H9 (cell line): ENCODE data around the gene NEK6. TPM values are rescaled to one million over a fixed set of nuclear protein-coding genes. Genes with fewer than 3 reads are reported as not detected.
"Not testable (repeated sequence)": the region's sequence is repeated elsewhere in the genome, so short reads cannot be mapped to it uniquely, and the experiment has no call there.

Source experiments
- DNase-seq: peaks from one replicate; pipeline ENCODE4 v3.0.0-alpha.2; 2017
- H2AFZ ChIP-seq: one replicate; pipeline ENCODE4 v1.6.1; 2013; ENCODE audit warnings: mild to moderate bottlenecking, low read length, control low read depth, moderate library complexity
- H2AK5ac ChIP-seq: 2 replicates; pipeline ENCODE4 v1.6.1; 2013; ENCODE audit warnings: low read length, control low read depth, mixed read lengths; ENCODE audit not compliant: insufficient read length
- H2BK120ac ChIP-seq: one replicate; pipeline ENCODE4 v1.6.1; 2013; ENCODE audit warnings: low read depth, mild to moderate bottlenecking, low read length, control low read depth, inconsistent platforms; ENCODE audit not compliant: poor library complexity, severe bottlenecking
- H2BK12ac ChIP-seq: 2 replicates; pipeline ENCODE4 v1.6.1; 2013; ENCODE audit warnings: low read length, control low read depth, mixed read lengths, low read depth; ENCODE audit not compliant: insufficient read length
- H2BK15ac ChIP-seq: 2 replicates; pipeline ENCODE4 v1.6.1; 2013; ENCODE audit warnings: low read depth, low read length, control low read depth
- H2BK20ac ChIP-seq: one replicate; pipeline ENCODE4 v1.6.1; 2013; ENCODE audit warnings: low read depth, mild to moderate bottlenecking, low read length, control low read depth, inconsistent platforms; ENCODE audit not compliant: poor library complexity, severe bottlenecking
- H2BK5ac ChIP-seq: 2 replicates; pipeline ENCODE4 v1.6.1; 2013; ENCODE audit warnings: low read length, control low read depth, mixed read lengths; ENCODE audit not compliant: insufficient read length
- H3K14ac ChIP-seq: 2 replicates; pipeline ENCODE4 v1.6.1; 2013; ENCODE audit warnings: low read length, control low read depth; ENCODE audit not compliant: insufficient read depth
- H3K18ac ChIP-seq: 2 replicates; pipeline ENCODE4 v1.6.1; 2013; ENCODE audit warnings: low read depth, mild to moderate bottlenecking, mixed read lengths, low read length, control low read depth; ENCODE audit not compliant: insufficient read length
- H3K23ac ChIP-seq: 2 replicates; pipeline ENCODE4 v1.6.1; 2013; ENCODE audit warnings: low read length, control low read depth, mixed read lengths, low read depth; ENCODE audit not compliant: insufficient read length
- H3K23me2 ChIP-seq: 2 replicates; pipeline ENCODE4 v1.6.1; 2013; ENCODE audit warnings: low read depth, mild to moderate bottlenecking, mixed read lengths, low read length, control low read depth; ENCODE audit not compliant: insufficient read length, poor library complexity, severe bottlenecking
- H3K27ac ChIP-seq: 2 replicates; pipeline ENCODE4 v1.5.1; 2013; ENCODE audit warnings: low read length, control low read depth, mixed read lengths, low read depth; ENCODE audit not compliant: insufficient read length
- H3K27me3 ChIP-seq: 2 replicates; pipeline ENCODE4 v1.6.1; 2013; ENCODE audit warnings: low read length, control low read depth, inconsistent platforms; ENCODE audit not compliant: insufficient read depth
- H3K4ac ChIP-seq: 2 replicates; pipeline ENCODE4 v1.6.1; 2013; ENCODE audit warnings: low read depth, mild to moderate bottlenecking, control low read depth, inconsistent platforms, low read length, moderate library complexity
- H3K4me1 ChIP-seq: 2 replicates; pipeline ENCODE4 v1.6.1; 2013; ENCODE audit warnings: low read length, control low read depth, inconsistent platforms; ENCODE audit not compliant: insufficient read depth
- H3K4me2 ChIP-seq: 2 replicates; pipeline ENCODE4 v1.6.1; 2013; ENCODE audit warnings: low read length, control low read depth, mixed read lengths; ENCODE audit not compliant: insufficient read length, insufficient read depth
- H3K56ac ChIP-seq: 2 replicates; pipeline ENCODE4 v1.6.1; 2013; ENCODE audit warnings: low read depth, mild to moderate bottlenecking, mixed read lengths, low read length, control low read depth; ENCODE audit not compliant: insufficient read length
- H3K79me1 ChIP-seq: 2 replicates; pipeline ENCODE4 v1.6.1; 2013; ENCODE audit warnings: low read depth, mild to moderate bottlenecking, moderate library complexity, low read length, control low read depth, inconsistent platforms; ENCODE audit not compliant: insufficient read depth, poor library complexity, severe bottlenecking
- H3K79me2 ChIP-seq: 2 replicates; pipeline ENCODE4 v1.6.1; 2013; ENCODE audit warnings: low read length, control low read depth, inconsistent platforms; ENCODE audit not compliant: insufficient read depth
- H3K9ac ChIP-seq: 2 replicates; pipeline ENCODE4 v1.6.1; 2013; ENCODE audit warnings: low read length, control low read depth, mixed read lengths; ENCODE audit not compliant: insufficient read length; ENCODE audit errors: extremely low read depth
- H3K9me3 ChIP-seq: one replicate; pipeline ENCODE4 v1.6.1; 2013; ENCODE audit warnings: low read depth, low read length, inconsistent platforms; ENCODE audit not compliant: control insufficient read depth
- H3T11ph ChIP-seq: one replicate; pipeline ENCODE4 v1.6.1; 2013; ENCODE audit warnings: mild to moderate bottlenecking, low read length, control low read depth, inconsistent platforms
- H4K20me1 ChIP-seq: one replicate; pipeline ENCODE4 v1.6.1; 2013; ENCODE audit not compliant: control insufficient read depth, insufficient read length, insufficient read depth
- H4K5ac ChIP-seq: 2 replicates; pipeline ENCODE4 v1.6.1; 2013; ENCODE audit warnings: low read depth, mild to moderate bottlenecking, mixed read lengths, low read length, control low read depth; ENCODE audit not compliant: insufficient read length
- H4K8ac ChIP-seq: replicated peaks from 2 replicates; pipeline ENCODE4 v1.6.1; 2013; ENCODE audit warnings: low read length, control low read depth, mixed read lengths, low read depth; ENCODE audit not compliant: insufficient read length
- H4K91ac ChIP-seq: 2 replicates; pipeline ENCODE4 v1.6.1; 2013; ENCODE audit warnings: low read depth, mild to moderate bottlenecking, moderate library complexity, mixed read lengths, low read length, control low read depth; ENCODE audit not compliant: insufficient read length
- H3K27ac Mint-ChIP-seq, 3 experiments: 2 replicates in 2 of 3; 3 replicates in 1 of 3; pipeline ENCODE4 v1.8.0; 2020 to 2021; ENCODE audit warnings: mixed read lengths in 3 of 3, mild to moderate bottlenecking in 1 of 3, moderate library complexity in 1 of 3
- H3K27me3 Mint-ChIP-seq: 2 replicates; pipeline ENCODE4 v1.8.0; 2021; ENCODE audit warnings: low read depth, mild to moderate bottlenecking, moderate library complexity, mixed read lengths
- H3K36me3 Mint-ChIP-seq, 3 experiments: 2 replicates in 2 of 3; 3 replicates in 1 of 3; pipeline ENCODE4 v1.8.0; 2020 to 2021; ENCODE audit warnings: low read depth in 3 of 3, mixed read lengths in 3 of 3; ENCODE audit not compliant: insufficient read depth in 1 of 3
- H3K4me1 Mint-ChIP-seq, 2 experiments: 2 replicates each; pipeline ENCODE4 v1.8.0; 2020; ENCODE audit warnings: mixed read lengths in 2 of 2
- H3K4me3 Mint-ChIP-seq, 2 experiments: 2 replicates in 1 of 2; 3 replicates in 1 of 2; pipeline ENCODE4 v1.8.0; 2020 to 2021; ENCODE audit warnings: mild to moderate bottlenecking in 2 of 2, mixed read lengths in 2 of 2, moderate library complexity in 1 of 2
- H3K9me3 Mint-ChIP-seq, 2 experiments: 2 replicates in 1 of 2; 3 replicates in 1 of 2; pipeline ENCODE4 v1.8.0; 2020; ENCODE audit warnings: mild to moderate bottlenecking in 2 of 2, mixed read lengths in 2 of 2, moderate library complexity in 1 of 2
- CTCF ChIP-seq: fragments of 200-600 bp; sonication (generic); conservative IDR thresholded peaks from 3 replicates; pipeline ENCODE4 v1.8.0; 2021; ENCODE audit warnings: antibody characterized with exemption, mild to moderate bottlenecking
- WGBS: extraction: QIAGEN DNeasy Blood & Tissue Kit; methylation state at CpG from one replicate; pipeline ENCODE4 v1.1.7; 2013; ENCODE audit warnings: missing lambda C conversion rate, low lambda C conversion rate, mixed read lengths; ENCODE audit not compliant: insufficient read length; ENCODE audit errors: extremely low coverage; 5-methylcytosine and 5-hydroxymethylcytosine counted together
- total RNA-seq: library from RNA; stranded (reverse); gene quantifications from 2 replicates; pipeline ENCODE4 v1.2.1, GENCODE V29; 2021

NEK6 gene
- total RNA-seq, 1 experiment from 2014 or later = 14.3 TPM

- H3T11ph ChIP-seq = no peak overlapping the region
- no peak overlapping the region for H2BK15ac ChIP-seq
- WGBS = no CpG with 5 or more reads among the region's 16 CpGs
- H3K27ac Mint-ChIP-seq = no peak overlapping the region
- H4K20me1 ChIP-seq = no peaks in the 10 kb centered on the region
- H4K5ac ChIP-seq = no peak overlapping the region
- H2AK5ac ChIP-seq = no peak overlapping the region
- H3K4me1 ChIP-seq = no peaks in the 10 kb centered on the region; the same call in 1 of the 2 replicates
- H2BK20ac ChIP-seq = no peak overlapping the region
- no peak overlapping the region for H4K8ac ChIP-seq
- no peak overlapping the region for H3K9ac ChIP-seq
- H3K4me2 ChIP-seq = no peak overlapping the region
- no peak overlapping the region for H2AFZ ChIP-seq
- no peaks in the 10 kb centered on the region; the same call in 1 of the 2 replicates for H3K27me3 Mint-ChIP-seq
- TF ChIP-seq CTCF = 0 out of 3 replicates have a peak, but pooled peaks have one; percentile 14
- H3K18ac ChIP-seq = no peak overlapping the region
- no peak overlapping the region for H3K27ac ChIP-seq
- no peak overlapping the region for H4K91ac ChIP-seq
- no peak overlapping the region for H2BK5ac ChIP-seq
- no peaks in the 10 kb centered on the region for H3K23me2 ChIP-seq
- no peak overlapping the region for H3K4me3 Mint-ChIP-seq
- no peak overlapping the region; the same call in 1 of the 2 replicates for H3K14ac ChIP-seq
- H3K36me3 Mint-ChIP-seq = no peaks in the 10 kb centered on the region
- H3K79me1 ChIP-seq = no peaks in the 10 kb centered on the region
- peaks cover 10 to 22% of the 10 kb centered on the region in 2 experiments for H3K4me1 Mint-ChIP-seq
- no peak overlapping the region for H2BK120ac ChIP-seq
- DNase-seq = no peak
- no peaks in the 10 kb centered on the region for H3K79me2 ChIP-seq
- H3K27me3 ChIP-seq = no peaks in the 10 kb centered on the region
- H3K56ac ChIP-seq = no peak overlapping the region
- H3K4ac ChIP-seq = no peak overlapping the region
- H2BK12ac ChIP-seq = no peak overlapping the region
- no peaks in the 10 kb centered on the region for H3K9me3 ChIP-seq
- H3K23ac ChIP-seq = no peak overlapping the region
- H3K9me3 Mint-ChIP-seq = peaks cover 0 to 4% of the 10 kb centered on the region in 2 experiments; a peak in 2 of 5 replicates
These were observed 6.0 kb upstream of the NEK6 start for GRCh38 chr9:124251605-124252378.

DNA sequence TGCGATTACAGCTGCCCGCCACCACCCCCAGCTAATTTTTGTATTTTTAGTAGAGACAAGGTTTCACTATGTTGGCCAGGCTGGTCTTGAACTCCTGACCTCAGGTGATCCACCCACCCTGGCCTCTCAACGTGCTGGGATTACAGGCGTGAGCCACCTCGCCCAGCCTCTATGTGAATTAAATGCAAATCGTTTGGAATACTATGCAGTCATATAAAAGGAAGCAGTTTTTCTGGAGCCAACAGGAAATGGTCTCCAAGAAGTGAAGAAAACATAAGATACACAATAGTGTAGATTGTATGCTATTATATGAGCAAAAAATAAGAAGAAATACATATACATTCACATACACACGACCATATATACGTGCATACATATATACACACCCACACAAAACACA, 4.9 kb upstream of the NEK6 start:
- not testable (repeated sequence) for H2BK120ac ChIP-seq, H2BK20ac ChIP-seq, H3K14ac ChIP-seq, H3K23ac ChIP-seq, H4K8ac ChIP-seq, H3K27me3 ChIP-seq, H3K79me2 ChIP-seq, DNase-seq, H3K4me3 Mint-ChIP-seq, H3K27ac Mint-ChIP-seq, H3K9me3 ChIP-seq, H2AK5ac ChIP-seq, H3T11ph ChIP-seq, H3K36me3 Mint-ChIP-seq, H3K4ac ChIP-seq, H2AFZ ChIP-seq, H3K56ac ChIP-seq, H3K4me2 ChIP-seq, H4K20me1 ChIP-seq, H2BK12ac ChIP-seq, H2BK5ac ChIP-seq, H3K18ac ChIP-seq, H3K27me3 Mint-ChIP-seq, H3K9ac ChIP-seq, H2BK15ac ChIP-seq, H4K5ac ChIP-seq, H3K4me1 ChIP-seq, H3K23me2 ChIP-seq, H4K91ac ChIP-seq, H3K27ac ChIP-seq, H3K79me1 ChIP-seq, H3K9me3 Mint-ChIP-seq
- H3K4me1 Mint-ChIP-seq = peaks cover 13 to 27% of the 10 kb centered on the region in 2 experiments
- WGBS = no CpG with 5 or more reads among the region's 8 CpGs
